Tongue (tissue), 2 donors: ENCODE measurements around the gene HNRNPR. TPM values are rescaled to one million over a fixed set of nuclear protein-coding genes. Genes with fewer than 3 reads are reported as not detected.

Experiments used
- DNase-seq: peaks from one replicate; pipeline ENCODE4 v3.0.0-alpha.2; 2015
- total RNA-seq: library from RNA; depleted of rRNA; stranded (reverse); fragments of >200 nt; gene quantifications from one replicate; pipeline ENCODE4 v1.2.3, GENCODE V29; 2014

Gene HNRNPR
- total RNA-seq, 1 donor from 2014 or later: 145 TPM

DNA sequence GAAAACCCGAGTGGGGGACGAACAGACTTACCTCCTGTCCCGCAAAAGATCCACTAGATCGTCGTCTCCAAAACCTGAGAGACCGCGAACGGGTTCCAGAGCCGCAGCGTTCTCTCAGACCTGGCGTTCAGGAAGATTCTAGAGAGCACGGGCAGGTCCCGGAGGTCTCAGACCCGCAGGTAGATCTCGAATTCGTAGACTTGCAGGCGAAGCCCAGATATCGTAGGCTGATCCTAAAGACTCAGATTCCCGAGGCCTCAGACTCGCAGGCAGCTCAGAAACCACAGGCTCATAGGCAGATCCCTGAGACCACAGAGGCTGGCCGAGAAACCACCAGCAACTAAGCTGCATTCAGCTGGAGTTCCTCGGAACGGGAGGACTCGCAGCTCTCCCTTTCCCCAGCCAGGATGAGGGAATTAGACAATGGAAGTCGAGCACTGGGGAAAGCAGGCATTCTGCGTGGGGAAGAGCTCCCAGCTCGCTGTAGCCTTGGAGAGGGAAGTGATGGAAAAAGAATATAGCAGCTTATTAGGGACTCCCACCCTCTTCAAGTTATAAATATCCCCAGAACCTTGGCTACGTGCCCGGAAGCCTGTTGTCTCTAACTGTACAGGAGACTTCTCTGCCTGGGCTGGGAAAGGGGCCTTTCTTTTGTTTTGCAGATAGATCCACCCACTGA is 25.4 kb upstream of the HNRNPR start, which contains the start of gene ZNF436:
Gene ZNF436 (minus strand): TSS at position 502 of the 679 bp plus-strand sequence. CDS start 1,831 bp downstream, outside the sequence.
- DNase-seq: peak; percentile 98

DNA sequence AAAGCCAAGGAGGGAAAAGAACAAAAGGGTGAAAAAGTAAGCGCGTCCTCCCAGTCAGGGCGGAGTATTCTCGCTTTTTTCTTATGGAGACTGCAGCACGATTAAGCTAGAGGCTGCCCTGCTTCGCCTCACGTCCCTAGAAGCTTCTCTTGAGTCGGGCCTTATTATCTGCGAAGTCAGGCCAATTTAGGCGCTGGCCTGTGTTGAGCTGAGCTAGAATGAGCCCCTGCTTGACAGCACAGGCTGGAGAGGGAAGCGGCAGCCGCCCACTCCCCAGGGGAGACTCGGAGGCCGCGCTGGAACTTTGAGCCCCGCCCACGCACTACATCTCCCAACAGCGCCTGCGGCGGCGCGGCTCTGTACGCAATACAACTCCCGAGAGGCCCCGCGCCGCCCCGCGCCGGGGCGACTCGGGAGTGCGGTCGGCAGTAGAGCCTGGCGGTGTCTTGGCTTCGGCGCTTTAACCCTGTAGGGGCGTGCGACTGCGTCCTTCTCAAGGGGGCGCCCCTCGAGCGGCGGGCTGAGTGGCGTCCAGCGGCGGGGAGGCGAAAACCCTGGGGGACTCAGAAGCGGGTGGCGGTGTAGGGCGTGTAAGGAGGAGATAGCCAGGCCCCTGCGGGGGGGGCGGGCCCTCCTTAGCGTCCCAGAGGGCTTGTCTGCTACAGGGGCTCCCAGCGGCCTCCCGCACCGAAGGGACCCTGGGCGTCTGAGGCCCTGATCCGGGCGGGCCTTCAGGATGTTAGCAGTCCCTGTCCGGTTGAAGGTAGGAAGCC is 24.7 kb upstream of the HNRNPR start:
- peak; percentile 97 for DNase-seq

GRCh38 chr1:23367791-23368561 is 23.9 kb upstream of the HNRNPR start:
- peak; percentile 100 for DNase-seq

DNA sequence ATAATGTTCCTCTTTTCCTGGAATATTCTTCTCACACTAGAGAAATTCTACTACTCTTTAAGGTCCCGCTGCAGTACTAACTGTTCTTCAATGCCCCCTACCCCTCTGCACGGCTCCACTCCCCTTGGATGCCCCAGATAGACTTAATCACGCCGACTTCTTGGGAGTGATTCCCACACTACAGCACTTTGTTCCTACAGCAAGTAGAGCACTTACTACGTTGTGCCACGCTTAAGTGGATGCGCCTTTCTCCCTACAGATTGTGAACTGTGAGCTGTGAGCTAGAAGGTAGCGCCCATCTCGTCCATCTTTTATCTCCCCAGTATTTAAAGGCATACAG is 23.3 kb upstream of the HNRNPR start:
- no peak for DNase-seq

DNA sequence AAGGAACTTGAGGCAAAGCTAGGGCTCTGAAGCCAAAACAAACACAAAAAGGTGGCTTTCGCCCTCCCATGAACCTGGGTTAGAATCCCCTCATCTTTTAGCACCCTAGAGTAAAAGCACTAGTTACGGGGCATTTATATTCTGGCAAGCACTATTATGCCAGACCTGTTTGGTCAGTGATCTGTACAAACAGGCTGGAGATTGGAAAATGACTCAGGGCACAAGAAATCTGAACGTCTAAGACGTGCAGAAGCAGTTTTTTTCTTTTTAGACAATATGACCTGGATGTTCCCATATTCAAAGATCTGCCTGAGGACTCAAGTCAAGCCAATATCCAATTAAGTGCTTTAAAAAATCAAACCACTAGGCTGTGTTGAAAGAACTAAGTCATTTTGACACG is 22.5 kb upstream of the HNRNPR start:
- DNase-seq: no peak

GRCh38 chr1:23366146-23366545 is 22.1 kb upstream of the HNRNPR start:
- DNase-seq: no peak

DNA sequence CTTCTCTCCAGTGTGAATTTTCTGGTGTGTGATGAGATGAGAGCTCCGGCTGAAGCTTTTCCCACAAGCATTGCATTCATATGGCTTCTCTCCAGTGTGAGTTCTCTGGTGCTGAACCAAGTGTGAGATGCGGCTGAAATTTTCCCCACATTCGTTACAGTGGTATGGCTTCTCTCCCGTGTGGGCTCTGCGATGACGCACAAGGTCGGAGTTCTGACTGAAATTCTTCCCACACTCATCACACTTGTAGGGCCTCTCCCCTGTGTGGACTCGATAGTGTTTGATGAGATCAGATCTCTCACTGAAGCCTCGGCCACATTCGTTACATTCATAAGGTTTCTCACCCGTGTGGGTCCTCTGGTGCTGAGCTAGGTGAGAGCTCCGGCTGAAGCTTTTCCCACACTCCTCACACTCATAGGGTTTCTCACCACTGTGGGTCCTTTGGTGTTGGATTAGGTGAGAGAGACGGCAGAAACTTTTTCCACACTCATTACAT is 18.2 kb upstream of the HNRNPR start:
- no peak for DNase-seq

DNA sequence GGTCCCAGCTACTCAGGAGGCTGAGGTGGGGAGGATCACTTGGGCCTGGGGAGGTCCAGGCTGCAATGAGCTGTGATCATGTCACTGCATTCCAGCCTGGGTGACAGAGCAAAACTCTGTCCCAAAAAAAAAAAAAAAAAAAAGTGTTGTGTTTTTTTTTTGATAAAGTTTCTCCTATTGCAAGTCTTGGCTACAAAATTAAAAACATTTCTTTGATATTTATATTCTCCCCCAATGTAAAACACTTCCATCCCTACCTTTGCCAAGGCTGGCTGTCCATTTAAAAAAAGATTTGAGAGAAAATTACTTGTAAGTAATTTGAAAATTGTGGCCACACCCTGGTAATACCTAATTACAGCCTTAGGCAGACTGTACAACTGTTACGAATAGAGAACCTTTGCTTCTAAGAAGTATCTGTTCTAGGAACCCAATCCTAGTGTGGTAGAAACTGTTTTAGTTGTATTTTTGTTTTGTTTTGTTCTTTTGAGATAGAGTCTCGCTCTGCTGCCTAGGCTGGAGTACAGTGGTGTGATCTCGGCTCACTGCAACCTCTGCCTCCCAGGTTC is 14.3 kb upstream of the HNRNPR start:
- DNase-seq: no peak

- DNase-seq: peak; percentile 82
Observed at GRCh38 chr1:23357138-23357908, 13.2 kb upstream of the HNRNPR start.

GRCh38 chr1:23356471-23357137 is 12.5 kb upstream of the HNRNPR start:
- DNase-seq: no peak

DNA sequence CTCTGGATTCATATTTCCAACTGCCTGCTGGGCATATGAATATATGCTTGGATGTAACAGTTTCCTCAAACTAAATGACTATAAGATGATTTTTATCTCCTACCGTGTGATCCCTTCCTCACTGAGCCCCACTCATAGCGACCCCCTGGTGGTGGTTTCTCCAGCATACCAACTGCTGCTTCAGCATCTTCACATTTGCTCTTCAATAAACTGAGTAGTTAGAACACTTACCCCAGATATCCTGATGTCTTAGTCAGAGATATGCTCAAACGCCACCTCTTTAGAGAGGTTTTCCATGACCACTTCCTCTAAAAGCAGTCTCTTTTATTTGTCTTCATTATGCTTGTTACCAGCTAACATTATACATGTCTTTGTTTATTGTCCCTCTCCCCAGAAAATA is 10.2 kb upstream of the HNRNPR start:
- no peak for DNase-seq

- peak; percentile 63 for DNase-seq
Observed at GRCh38 chr1:23352096-23352695, 8.1 kb upstream of the HNRNPR start.

DNA sequence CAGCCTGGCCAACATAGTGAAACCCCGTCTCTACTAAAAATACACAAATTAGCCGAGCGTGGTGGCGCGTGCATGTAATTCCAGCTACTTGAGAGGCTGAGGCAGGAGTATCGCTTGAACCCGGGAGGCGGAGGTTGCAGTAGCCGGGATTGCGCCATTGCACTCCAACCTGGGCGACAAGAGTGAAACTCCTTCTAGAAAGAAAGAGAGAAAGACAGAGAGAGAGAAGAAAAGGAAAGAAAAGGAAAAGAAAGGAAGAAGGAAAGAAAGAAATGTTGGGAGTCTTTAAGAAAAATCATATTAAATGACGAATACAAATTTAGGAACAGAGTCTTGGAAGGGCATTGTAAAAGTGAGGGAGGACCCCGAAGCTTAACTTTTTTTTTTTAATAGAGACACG is 1.8 kb upstream of the HNRNPR start:
- DNase-seq: no peak

DNA sequence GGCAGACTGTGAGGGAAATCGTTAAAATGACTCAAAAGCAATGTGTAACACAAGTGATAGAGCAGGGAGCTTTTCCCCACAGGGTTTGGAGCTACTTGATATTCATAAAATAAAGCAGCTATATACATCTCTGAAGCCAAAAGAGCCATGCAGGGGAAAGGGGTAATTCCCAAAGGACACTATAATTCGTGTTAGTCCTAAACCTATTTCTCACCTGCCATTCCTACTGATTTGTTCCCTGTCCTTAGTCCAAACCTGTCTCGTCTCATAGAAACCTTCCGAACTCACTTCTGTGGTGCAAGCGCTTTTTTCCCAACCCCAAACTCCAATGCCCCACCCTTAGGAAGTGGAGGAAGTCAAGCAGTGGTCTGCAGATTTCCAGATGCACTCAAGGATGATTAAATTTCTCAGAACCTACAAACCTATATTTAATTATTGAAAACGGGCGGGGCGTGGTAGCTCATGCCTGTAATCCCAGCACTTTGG is 946 bp upstream of the HNRNPR start:
- DNase-seq: peak; percentile 66

GRCh38 chr1:23343221-23344110 is 618 bp downstream of the HNRNPR start:
- peak; percentile 63 for DNase-seq

DNA sequence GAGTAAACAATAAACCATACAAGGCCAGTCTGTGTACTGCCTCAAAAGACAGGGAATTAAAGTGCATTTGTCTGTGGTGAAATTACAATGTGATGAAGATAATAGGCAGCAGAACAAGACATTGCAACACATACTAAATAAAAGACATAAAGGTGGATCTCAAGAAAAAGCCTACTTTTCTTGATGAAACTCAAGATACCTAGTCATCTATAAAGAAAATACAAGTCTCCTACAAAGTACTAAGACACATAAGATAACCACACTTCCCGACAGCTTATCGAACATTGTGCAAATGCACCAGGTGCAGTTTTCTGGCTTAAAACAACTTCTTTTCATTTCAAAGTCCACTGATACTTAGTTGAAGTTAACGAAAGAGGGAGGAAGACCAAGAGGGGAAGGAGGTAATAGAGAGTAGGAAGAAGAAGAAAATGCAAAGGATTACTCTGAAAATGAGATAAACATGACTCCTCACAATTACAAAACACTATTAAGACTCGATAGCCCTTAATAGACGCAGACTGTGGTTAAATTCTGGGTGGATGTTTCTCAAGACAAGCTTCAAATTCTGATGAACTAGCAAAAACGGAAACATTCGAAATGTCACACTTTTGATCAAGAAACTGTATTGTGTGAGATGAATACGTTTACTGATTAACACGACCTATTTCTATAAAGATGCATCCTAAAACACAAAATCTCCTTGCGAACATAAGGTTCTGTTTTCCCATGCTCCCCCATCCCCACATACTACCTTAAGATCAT is 2.0 kb downstream of the HNRNPR start:
- DNase-seq: no peak

- no peak for DNase-seq
Observed at GRCh38 chr1:23339632-23340031, 4.5 kb downstream of the HNRNPR start.

DNA sequence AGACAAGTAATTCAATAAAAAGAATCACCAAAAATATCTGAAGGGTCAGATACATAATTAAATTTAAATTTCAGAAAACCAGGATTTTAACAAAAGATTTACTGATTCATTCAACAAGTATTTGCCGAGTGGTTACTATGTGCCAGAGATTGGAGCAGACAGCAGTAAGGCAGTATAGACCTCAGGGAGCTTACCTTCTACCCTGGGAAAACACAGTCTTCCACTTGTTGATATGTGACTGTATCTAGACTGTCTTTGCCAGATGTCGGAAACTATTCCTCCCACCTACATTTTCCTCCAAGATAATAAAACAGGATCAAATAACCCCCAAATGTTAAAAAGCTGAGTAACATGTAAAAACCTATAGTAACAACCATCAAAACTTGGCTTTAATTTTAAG is 6.2 kb downstream of the HNRNPR start:
- no peak for DNase-seq

GRCh38 chr1:23331713-23332112 is 12.4 kb downstream of the HNRNPR start:
- no peak for DNase-seq
